GM06990 (cell line): Measurements from ENCODE around the gene ARL6.
"Not testable (repeated sequence)": the region's sequence is repeated elsewhere in the genome, so short reads cannot be mapped to it uniquely, and the experiment has no call there.

Experiments used
- DNase-seq: peaks from one replicate; pipeline ENCODE4 v3.0.0-alpha.2; 2011; ENCODE audit not compliant: insufficient read length; ENCODE audit errors: extremely low read depth
- H3K27me3 ChIP-seq: replicated peaks from 2 replicates; pipeline ENCODE4 v1.6.0; 2011; ENCODE audit warnings: low read length; ENCODE audit not compliant: control insufficient read depth, insufficient read depth
- H3K36me3 ChIP-seq: 2 replicates; pipeline ENCODE4 v1.5.1; 2011; ENCODE audit warnings: low read length; ENCODE audit not compliant: control insufficient read depth, insufficient read depth
- H3K4me3 ChIP-seq: replicated peaks from 2 replicates; pipeline ENCODE4 v1.5.1; 2011; ENCODE audit warnings: low read depth, mild to moderate bottlenecking, control low read depth, low read length
- TF ChIP-seq, protein P1 (sequence below): IDR thresholded peaks from 2 replicates; pipeline ENCODE4 v1.5.1; 2011; ENCODE audit warnings: low read length, control low read depth, mild to moderate bottlenecking, inconsistent platforms; ENCODE audit not compliant: insufficient read depth, poor library complexity, severe bottlenecking

ARL6 gene

DNA sequence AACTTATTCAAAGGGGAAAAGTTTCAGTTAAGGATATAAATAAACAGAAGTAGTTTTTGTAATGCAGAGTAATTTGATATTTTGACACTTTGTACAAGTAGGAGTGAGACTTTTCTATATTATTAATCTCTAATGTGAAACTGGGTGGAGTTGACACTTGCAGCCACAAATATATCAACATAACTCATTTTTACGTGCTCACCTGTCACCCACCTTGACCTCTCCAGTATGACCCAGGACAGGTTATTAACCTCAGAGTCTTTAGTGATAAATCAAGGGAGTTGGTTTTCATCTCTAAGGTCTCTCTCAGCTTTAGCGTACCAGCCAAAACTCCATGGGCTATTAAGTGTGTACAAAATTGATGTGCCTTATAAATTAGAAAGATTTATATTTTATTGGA, 64.6 kb downstream of the ARL6 start:
- H3K27me3 ChIP-seq, result no peaks in the 10 kb centered on the region
- no peak overlapping the region for H3K4me3 ChIP-seq
- H3K36me3 ChIP-seq, result no peaks in the 10 kb centered on the region
- no peak for DNase-seq
- TF ChIP-seq, protein P1, sequence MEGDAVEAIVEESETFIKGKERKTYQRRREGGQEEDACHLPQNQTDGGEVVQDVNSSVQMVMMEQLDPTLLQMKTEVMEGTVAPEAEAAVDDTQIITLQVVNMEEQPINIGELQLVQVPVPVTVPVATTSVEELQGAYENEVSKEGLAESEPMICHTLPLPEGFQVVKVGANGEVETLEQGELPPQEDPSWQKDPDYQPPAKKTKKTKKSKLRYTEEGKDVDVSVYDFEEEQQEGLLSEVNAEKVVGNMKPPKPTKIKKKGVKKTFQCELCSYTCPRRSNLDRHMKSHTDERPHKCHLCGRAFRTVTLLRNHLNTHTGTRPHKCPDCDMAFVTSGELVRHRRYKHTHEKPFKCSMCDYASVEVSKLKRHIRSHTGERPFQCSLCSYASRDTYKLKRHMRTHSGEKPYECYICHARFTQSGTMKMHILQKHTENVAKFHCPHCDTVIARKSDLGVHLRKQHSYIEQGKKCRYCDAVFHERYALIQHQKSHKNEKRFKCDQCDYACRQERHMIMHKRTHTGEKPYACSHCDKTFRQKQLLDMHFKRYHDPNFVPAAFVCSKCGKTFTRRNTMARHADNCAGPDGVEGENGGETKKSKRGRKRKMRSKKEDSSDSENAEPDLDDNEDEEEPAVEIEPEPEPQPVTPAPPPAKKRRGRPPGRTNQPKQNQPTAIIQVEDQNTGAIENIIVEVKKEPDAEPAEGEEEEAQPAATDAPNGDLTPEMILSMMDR, result no peak

DNA sequence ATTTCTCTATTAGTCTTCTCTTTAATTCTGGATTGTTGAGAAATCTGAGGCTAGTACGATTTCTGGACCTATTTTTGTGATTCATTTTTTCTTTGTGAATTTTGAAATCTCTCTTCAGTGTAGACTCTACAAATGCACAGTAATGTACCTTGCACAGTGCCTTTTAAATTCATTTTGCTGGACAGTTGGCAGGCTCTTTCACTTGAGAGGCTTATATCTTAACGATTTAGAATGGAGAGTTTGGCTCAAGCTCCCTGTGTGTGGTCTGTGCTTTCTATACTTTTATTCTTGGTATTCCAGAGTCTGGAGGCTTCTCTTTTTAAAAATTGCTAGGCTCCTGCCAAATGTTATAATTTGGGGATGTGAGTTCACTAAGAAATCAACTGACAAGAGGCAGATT, 66.1 kb downstream of the ARL6 start:
- TF ChIP-seq, protein P1, result no peak
- Histone ChIP-seq H3K27me3 (no peaks in the 10 kb centered on the region), H3K4me3 (no peak overlapping the region), H3K36me3 (no peaks in the 10 kb centered on the region)
- DNase-seq, result no peak

DNA sequence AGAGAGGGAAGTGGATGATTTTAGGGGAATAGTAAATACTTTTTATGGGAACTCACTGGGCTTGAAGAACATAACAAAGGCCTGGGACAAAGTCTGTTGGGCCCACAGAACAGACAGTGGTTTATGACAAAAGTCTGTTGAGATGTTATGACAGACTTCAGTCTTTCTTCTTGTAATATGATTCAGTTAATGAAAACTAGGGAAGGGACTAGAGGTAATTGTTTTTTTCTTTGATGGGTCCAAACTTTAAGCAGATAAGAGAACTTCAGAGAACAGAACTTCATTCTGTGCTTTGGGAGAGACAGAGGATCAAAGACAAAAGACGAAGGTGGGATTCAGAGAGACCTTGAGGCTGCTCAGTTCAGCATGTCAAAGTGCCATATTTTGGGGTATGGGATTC, 66.6 kb downstream of the ARL6 start:
- DNase-seq, result no peak
- no peak overlapping the region for H3K4me3 ChIP-seq

DNA sequence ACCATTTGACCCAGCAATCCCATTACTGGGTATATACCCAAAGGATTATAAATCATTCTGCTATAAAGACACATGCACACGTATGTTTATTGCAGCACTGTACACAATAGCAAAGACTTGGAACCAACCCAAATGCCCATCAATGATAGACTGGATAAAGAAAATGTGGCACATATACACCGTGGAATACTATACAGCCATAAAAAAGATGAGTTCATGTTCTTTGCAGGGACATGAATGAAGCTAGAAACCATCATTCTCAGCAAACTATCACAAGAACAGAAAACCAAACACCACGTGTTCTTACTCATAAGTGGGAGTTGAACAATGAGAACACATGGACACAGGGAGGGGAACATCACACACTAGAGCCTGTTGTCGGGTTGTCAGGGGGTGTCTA, 68.6 kb downstream of the ARL6 start:
- DNase-seq, H3K4me3 ChIP-seq, H3K27me3 ChIP-seq, H3K36me3 ChIP-seq: not testable (repeated sequence)

More for the DNA sequence above, 66.6 kb downstream of the ARL6 start:
- H3K27me3 ChIP-seq, result no peaks in the 10 kb centered on the region
- TF ChIP-seq, protein P1, result no peak
- H3K36me3 ChIP-seq, result no peaks in the 10 kb centered on the region

DNA sequence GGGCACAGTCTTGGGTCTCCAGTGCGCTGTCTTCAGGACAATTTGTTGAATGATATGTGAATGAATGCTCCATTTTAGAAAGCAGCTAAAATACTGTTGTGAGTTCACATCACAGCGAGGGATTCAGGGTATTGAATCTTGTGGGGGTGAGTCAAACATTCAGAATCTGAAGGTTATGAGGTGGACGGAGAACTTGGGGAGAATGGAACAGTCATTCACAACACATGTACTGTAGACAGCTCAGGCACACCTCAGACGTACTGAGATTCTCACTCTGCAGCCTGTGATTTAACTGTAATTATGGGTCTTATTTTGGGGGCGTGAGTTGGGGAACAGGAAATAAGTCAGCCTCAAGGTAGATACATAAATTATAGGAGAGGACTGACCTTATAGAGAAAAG, 71.2 kb downstream of the ARL6 start:
- DNase-seq, result no peak
- H3K27me3 ChIP-seq, result no peaks in the 10 kb centered on the region
- no peaks in the 10 kb centered on the region for H3K36me3 ChIP-seq
- TF ChIP-seq, protein P1, result no peak
- H3K4me3 ChIP-seq, result no peak overlapping the region

DNA sequence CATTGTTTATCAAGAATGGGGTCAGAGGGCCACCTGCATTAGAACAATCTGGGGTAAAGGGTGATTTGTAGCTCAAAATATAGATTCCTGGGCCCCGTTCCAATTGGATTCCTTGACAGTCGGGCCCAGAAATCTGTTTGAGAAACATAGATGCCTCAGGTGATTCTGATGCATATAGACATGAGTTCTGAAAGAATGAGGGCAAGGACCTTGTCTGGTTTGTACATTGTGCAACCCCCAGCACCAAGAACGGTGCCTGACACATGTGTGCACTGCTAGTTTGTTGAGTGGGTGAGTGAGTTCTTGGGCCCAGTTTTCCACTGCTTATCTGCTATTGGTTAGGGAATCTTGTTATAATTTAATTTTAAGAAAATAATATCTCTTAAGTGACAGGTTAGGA, 73.8 kb downstream of the ARL6 start:
- TF ChIP-seq, protein P1, result no peak

More for the DNA sequence above, 73.8 kb downstream of the ARL6 start:
- H3K36me3 ChIP-seq, result no peaks in the 10 kb centered on the region
- no peak for DNase-seq
- no peak overlapping the region for H3K4me3 ChIP-seq
- no peaks in the 10 kb centered on the region for H3K27me3 ChIP-seq
